Psoas muscle (tissue), 8 donors: Measurements from ENCODE around the gene CNKSR3. TPM values are rescaled to one million over a fixed set of nuclear protein-coding genes. Genes with fewer than 3 reads are reported as not detected.

Experiments
- ATAC-seq, 4 donors: fragments of 200-7000 bp; cut with Tn5 transposase; one replicate each; pipeline ENCODE4 v1.9.1; 2020; ENCODE audit warnings: moderate library complexity in 3 of 4, mild to moderate bottlenecking in 2 of 4
- DNase-seq, 2 donors: peaks; one replicate each; pipeline ENCODE4 v3.0.0-alpha.2; 2020
- H3K27ac ChIP-seq: fragments of 200-600 bp; one replicate; pipeline ENCODE4 v1.8.0; 2022
- H3K27me3 ChIP-seq, 3 donors: fragments of 200-600 bp in 1 of 3; one replicate each; pipeline versions ENCODE4 v1.6.1 to v1.8.0; 2013 to 2022; ENCODE audit warnings: low read length in 2 of 3, mild to moderate bottlenecking in 2 of 3, moderate library complexity in 1 of 3; ENCODE audit not compliant: insufficient read depth in 3 of 3
- H3K36me3 ChIP-seq, 2 donors: fragments of 200-600 bp in 1 of 2; one replicate each; pipeline versions ENCODE4 v1.6.1 to v1.8.0; 2013 to 2022; ENCODE audit warnings: low read depth in 1 of 2, mild to moderate bottlenecking in 1 of 2, moderate library complexity in 1 of 2; ENCODE audit not compliant: insufficient read depth in 1 of 2
- H3K4me1 ChIP-seq: fragments of 200-600 bp; one replicate; pipeline ENCODE4 v1.8.0; 2022
- H3K4me3 ChIP-seq: fragments of 200-600 bp; one replicate; pipeline ENCODE4 v1.8.0; 2022; ENCODE audit warnings: mild to moderate bottlenecking
- H3K9me3 ChIP-seq: fragments of 200-600 bp; one replicate; pipeline ENCODE4 v1.8.0; 2022
- CTCF ChIP-seq: fragments of 200-600 bp; IDR thresholded peaks from one replicate; pipeline ENCODE4 v1.8.0; 2022; ENCODE audit warnings: antibody characterized with exemption
- WGBS, 3 donors: extraction: QIAGEN DNeasy Blood & Tissue Kit; methylation state at CpG; one replicate each; pipeline versions ENCODE4 v1.1.6 to v1.1.7; 2013; 5-methylcytosine and 5-hydroxymethylcytosine counted together
- intact Hi-C, 2 donors: fragments of 100-400 bp; cut with DNase I; formaldehyde crosslinking; loops; one replicate each; pipeline versions ENCODE4 v1.11.0 to v1.14.2; 2022
- polyA plus RNA-seq, 3 donors: library from polyadenylated mRNA; stranded (reverse); fragments of 200-250 nt; gene quantifications; one replicate each; pipeline ENCODE4 v1.2.3, GENCODE V29; 2013
- total RNA-seq, 4 donors: library from RNA; stranded (reverse); fragmentation: NEBNext Ultra II Directional in 2 of 4; extraction: Animal tissue kit (Norgen Biotek cat#: 25700) in 2 of 4; gene quantifications; one replicate each; pipeline versions ENCODE4 v1.2.1 to v1.2.4, GENCODE V29; 2021 to 2023
- donor health status: healthy with polysubstance abuse.
- donor health status: DM: no; HTN: no; CAD: no; lungs with moderate emphysema.
- donor health status: Bipolar disorder and iron deficiency.
- donor health status: healthy.
- donor health status: DM: yes; HTN: yes; CAD: no.
- donor health status: DM: no; HTN: no; CAD: no.
- donor health status: DM: no; HTN: no; CAD: no.
- donor health status: DM: yes; HTN: yes; CAD: no.

CNKSR3 gene
- total and polyA plus RNA-seq, 7 donors, result 0.90 to 4.7 (median 2.3) TPM

- no peak for TF ChIP-seq CTCF
- Histone ChIP-seq H3K9me3 (no peaks in the 10 kb centered on the region), H3K27ac (no peak overlapping the region), H3K4me3 (no peak overlapping the region), H3K27me3 (peaks cover 0 to 3% (median 0%) of the 10 kb centered on the region in 3 donors), H3K4me1 (no peaks in the 10 kb centered on the region), H3K36me3 (no peaks in the 10 kb centered on the region)
- ATAC-seq (peak in 1 of 4 donors; percentile 49), DNase-seq (no peak)
- WGBS, 3 donors, result 59 to 74% (median 62%) methylated on average over 7 of the region's 7 CpGs
- intact Hi-C loops, result no loop called here
These were observed 46.7 kb downstream of the CNKSR3 start for GRCh38 chr6:154463573-154464419.

GRCh38 chr6:154462425-154462824 is 48.1 kb downstream of the CNKSR3 start:
- 57 to 64% (median 57%) methylated on average over 5 of the region's 5 CpGs for WGBS, 3 donors
- Histone ChIP-seq H3K4me3 (no peak overlapping the region), H3K27ac (no peak overlapping the region), H3K36me3 (no peaks in the 10 kb centered on the region), H3K4me1 (no peaks in the 10 kb centered on the region), H3K9me3 (no peaks in the 10 kb centered on the region), H3K27me3 (peaks cover 0 to 3% (median 0%) of the 10 kb centered on the region in 3 donors)
- DNase-seq (no peak), ATAC-seq (no peak)
- intact Hi-C loops, result no loop called here
- no peak for TF ChIP-seq CTCF

- H3K9me3 ChIP-seq, result no peaks in the 10 kb centered on the region
- H3K27me3 ChIP-seq, result peaks cover 0 to 3% (median 0%) of the 10 kb centered on the region in 3 donors
- no peak for ATAC-seq
- DNase-seq, result no peak
- intact Hi-C loops, result no loop called here
- H3K27ac ChIP-seq, result no peak overlapping the region
- WGBS, 3 donors, result 91 to 98% (median 92%) methylated on average over 2 of the region's 2 CpGs
- H3K4me3 ChIP-seq, result no peak overlapping the region
- no peak for TF ChIP-seq CTCF
- H3K36me3 ChIP-seq, result no peaks in the 10 kb centered on the region
- H3K4me1 ChIP-seq, result no peaks in the 10 kb centered on the region
These were observed 49.1 kb downstream of the CNKSR3 start for GRCh38 chr6:154461348-154461747.

GRCh38 chr6:154460306-154461071 is 50.0 kb downstream of the CNKSR3 start:
- WGBS, 3 donors, result 53 to 76% (median 65%) methylated on average over 13 of the region's 13 CpGs
- no peak for ATAC-seq

More at GRCh38 chr6:154460306-154461071, 50.0 kb downstream of the CNKSR3 start:
- DNase-seq, result no peak
- H3K9me3 ChIP-seq, result no peaks in the 10 kb centered on the region
- TF ChIP-seq CTCF, result no peak
- intact Hi-C loops, result no loop called here
- no peaks in the 10 kb centered on the region for H3K4me1 ChIP-seq
- no peak overlapping the region for H3K4me3 ChIP-seq
- H3K27me3 ChIP-seq, result peaks cover 0 to 3% (median 0%) of the 10 kb centered on the region in 3 donors
- no peaks in the 10 kb centered on the region for H3K36me3 ChIP-seq
- H3K27ac ChIP-seq, result no peak overlapping the region
